ENCODE measurements around the gene GOLGA2. TPM values are rescaled to one million over a fixed set of nuclear protein-coding genes. Genes with fewer than 3 reads are reported as not detected.

The GOLGA2 gene
- total and polyA plus RNA-seq, 2 donors (not counting 1 experiment from before 2014, with no cell fraction given) = 118 to 126 TPM

GRCh38 chr9:128251732-128252100 lies 24.1 kb downstream of the GOLGA2 start:
- H3K4me3 ChIP-seq (replicated peaks in 1 of 4; ENCODE audit: control extremely low read depth in 1 of 4, insufficient read depth in 1 of 4, low read depth in 3 of 4, low read length in 4 of 4) = no peak overlapping the region
- H3K9me3 ChIP-seq (ENCODE audit: control insufficient read depth, insufficient read depth, low read depth, low read length) = no peaks in the 10 kb centered on the region
- no peak overlapping the region for H2AFZ ChIP-seq (ENCODE audit: low read length)
- no peak overlapping the region for H3K9ac ChIP-seq (ENCODE audit: insufficient read depth, low read length)
- peak; percentile 8 to 37 for DNase-seq (ENCODE audit: low read depth in 2 of 2)
- H3K4me2 ChIP-seq (ENCODE audit: extremely low read depth, insufficient read depth, low read length) = no peak overlapping the region
- no peaks in the 10 kb centered on the region for H3K4me1 ChIP-seq (ENCODE audit: control insufficient read depth, extremely low read depth, insufficient read depth, low read length)
- peaks cover 4% of the 10 kb centered on the region for H3K36me3 ChIP-seq (ENCODE audit: control insufficient read depth, insufficient read depth, low read length)
- H4K20me1 ChIP-seq (ENCODE audit: control insufficient read depth, extremely low read depth, insufficient read depth, low read length) = no peaks in the 10 kb centered on the region
- no peaks in the 10 kb centered on the region for H3K27me3 ChIP-seq (ENCODE audit: control insufficient read depth, insufficient read depth, low read length)
- TF ChIP-seq EZH2 (IDR thresholded peaks at IDR 0.05; ENCODE audit: low read length, missing control alignments) (no peak), CTCF (conservative IDR thresholded peaks at IDR 0.05 in 1 of 2, IDR thresholded peaks at IDR 0.05 in 1 of 2; ENCODE audit: low read depth in 1 of 2, low read length in 2 of 2) (no peak)
- H3K79me2 ChIP-seq (ENCODE audit: control insufficient read depth, insufficient read depth, low read length) = no peaks in the 10 kb centered on the region
- no peak overlapping the region for H3K27ac ChIP-seq (ENCODE audit: insufficient read depth, low read length)

GRCh38 chr9:128250839-128251731 lies 24.7 kb downstream of the GOLGA2 start:
- TF ChIP-seq EZH2 (IDR thresholded peaks at IDR 0.05; ENCODE audit: low read length, missing control alignments) = no peak
- no peak for TF ChIP-seq CTCF (conservative IDR thresholded peaks at IDR 0.05 in 1 of 2, IDR thresholded peaks at IDR 0.05 in 1 of 2; ENCODE audit: low read depth in 1 of 2, low read length in 2 of 2)
- no peaks in the 10 kb centered on the region for H3K79me2 ChIP-seq (ENCODE audit: control insufficient read depth, insufficient read depth, low read length)
- no peak overlapping the region for H3K4me2 ChIP-seq (ENCODE audit: extremely low read depth, insufficient read depth, low read length)
- peaks cover 4% of the 10 kb centered on the region for H3K4me1 ChIP-seq (ENCODE audit: control insufficient read depth, extremely low read depth, insufficient read depth, low read length)
- H3K9ac ChIP-seq (ENCODE audit: insufficient read depth, low read length) = no peak overlapping the region
- peaks cover 6% of the 10 kb centered on the region for H3K36me3 ChIP-seq (ENCODE audit: control insufficient read depth, insufficient read depth, low read length)
- no peaks in the 10 kb centered on the region for H3K27me3 ChIP-seq (ENCODE audit: control insufficient read depth, insufficient read depth, low read length)
- no peak for DNase-seq (ENCODE audit: low read depth in 2 of 2)
- H3K9me3 ChIP-seq (ENCODE audit: control insufficient read depth, insufficient read depth, low read depth, low read length) = no peaks in the 10 kb centered on the region
- no peaks in the 10 kb centered on the region for H4K20me1 ChIP-seq (ENCODE audit: control insufficient read depth, extremely low read depth, insufficient read depth, low read length)
- H2AFZ ChIP-seq (ENCODE audit: low read length) = no peak overlapping the region
- no peak overlapping the region for H3K27ac ChIP-seq (ENCODE audit: insufficient read depth, low read length)
- H3K4me3 ChIP-seq (replicated peaks in 1 of 4; ENCODE audit: control extremely low read depth in 1 of 4, insufficient read depth in 1 of 4, low read depth in 3 of 4, low read length in 4 of 4) = no peak overlapping the region

- H4K20me1 ChIP-seq (ENCODE audit: control insufficient read depth, extremely low read depth, insufficient read depth, low read length) = no peaks in the 10 kb centered on the region
- no peak overlapping the region for H3K4me3 ChIP-seq (replicated peaks in 1 of 4; ENCODE audit: control extremely low read depth in 1 of 4, insufficient read depth in 1 of 4, low read depth in 3 of 4, low read length in 4 of 4)
- H3K4me1 ChIP-seq (ENCODE audit: control insufficient read depth, extremely low read depth, insufficient read depth, low read length) = peaks cover 12% of the 10 kb centered on the region
- no peak overlapping the region for H3K27ac ChIP-seq (ENCODE audit: insufficient read depth, low read length)
- peak; percentile 47 to 57 for DNase-seq (ENCODE audit: low read depth in 2 of 2)
- H3K4me2 ChIP-seq (ENCODE audit: extremely low read depth, insufficient read depth, low read length) = no peak overlapping the region
- H3K9me3 ChIP-seq (ENCODE audit: control insufficient read depth, insufficient read depth, low read depth, low read length) = no peaks in the 10 kb centered on the region
- H3K36me3 ChIP-seq (ENCODE audit: control insufficient read depth, insufficient read depth, low read length) = peaks cover 2% of the 10 kb centered on the region
- no peak overlapping the region for H3K9ac ChIP-seq (ENCODE audit: insufficient read depth, low read length)
- no peaks in the 10 kb centered on the region for H3K79me2 ChIP-seq (ENCODE audit: control insufficient read depth, insufficient read depth, low read length)
- H2AFZ ChIP-seq (ENCODE audit: low read length) = no peak overlapping the region
- no peak for TF ChIP-seq EZH2 (IDR thresholded peaks at IDR 0.05; ENCODE audit: low read length, missing control alignments)
- TF ChIP-seq CTCF (conservative IDR thresholded peaks at IDR 0.05 in 1 of 2, IDR thresholded peaks at IDR 0.05 in 1 of 2; ENCODE audit: low read depth in 1 of 2, low read length in 2 of 2) = no peak
- no peaks in the 10 kb centered on the region for H3K27me3 ChIP-seq (ENCODE audit: control insufficient read depth, insufficient read depth, low read length)
Measured at GRCh38 chr9:128249908-128250838, 25.6 kb downstream of the GOLGA2 start.

Data from fibroblast of lung (primary cell).